K562 (cell line): ENCODE measurements around the gene DCAF11. TPM values are rescaled to one million over a fixed set of nuclear protein-coding genes. Genes with fewer than 3 reads are reported as not detected.

Source experiments
- ATF3 ChIP-seq, 2 experiments: fragments of 450-650 bp in 1 of 2; sonication (generic) in 1 of 2; formaldehyde crosslinking in 1 of 2; IDR thresholded peaks in 1 of 2; conservative IDR thresholded peaks in 1 of 2; 2 replicates each; pipeline versions ENCODE4 v1.6.1 to v1.8.1; 2016 to 2023; ENCODE audit warnings: mild to moderate bottlenecking in 2 of 2, moderate library complexity in 2 of 2, inconsistent platforms in 1 of 2, missing genetic modification reagents in 1 of 2
- CXXC5 ChIP-seq: fragments of 250-450 bp; sonication (Bioruptor Pico); IDR thresholded peaks from 2 replicates; pipeline ENCODE4 v1.8.0; 2022; ENCODE audit warnings: inconsistent platforms, mild to moderate bottlenecking, moderate library complexity
- FIP1L1 ChIP-seq: fragments of 200-400 bp; formaldehyde crosslinking; IDR thresholded peaks from 2 replicates; pipeline ENCODE4 v1.6.1; 2018; ENCODE audit warnings: mild to moderate bottlenecking, low read depth, low read length; ENCODE audit not compliant: poor library complexity, severe bottlenecking
- GABPB2 ChIP-seq: fragments of 250-450 bp; sonication (Bioruptor Pico); conservative IDR thresholded peaks from 2 replicates; pipeline ENCODE4 v1.5.1; 2021; ENCODE audit warnings: mild to moderate bottlenecking
- HIVEP1 ChIP-seq: fragments of 250-450 bp; sonication (Bioruptor Pico); IDR thresholded peaks from 2 replicates; pipeline ENCODE4 v1.4.0; 2020; ENCODE audit warnings: mild to moderate bottlenecking
- HMG20A ChIP-seq: fragments of 450-650 bp; formaldehyde crosslinking; conservative IDR thresholded peaks from 2 replicates; pipeline ENCODE4 v1.4.0; 2020; ENCODE audit warnings: mild to moderate bottlenecking, mixed read lengths
- L3MBTL2 ChIP-seq: fragments of 450-650 bp; IDR thresholded peaks from 2 replicates; pipeline ENCODE4 v1.6.1; 2016; ENCODE audit warnings: mild to moderate bottlenecking, moderate library complexity
- LEF1 ChIP-seq: fragments of 450-650 bp; IDR thresholded peaks from 2 replicates; pipeline ENCODE4 v1.6.1; 2016; ENCODE audit warnings: mild to moderate bottlenecking
- MCM3 ChIP-seq: fragments of 450-650 bp; IDR thresholded peaks from 2 replicates; pipeline ENCODE4 v1.6.1; 2016
- MIER1 ChIP-seq: fragments of 450-650 bp; IDR thresholded peaks from 2 replicates; pipeline ENCODE4 v1.6.1; 2016; ENCODE audit warnings: antibody characterized with exemption, mild to moderate bottlenecking, low read depth
- MLLT1 ChIP-seq, 2 experiments: fragments of 450-650 bp; IDR thresholded peaks; 2 replicates each; pipeline ENCODE4 v1.6.1; 2016
- SMAD3 ChIP-seq: fragments of 450-650 bp; formaldehyde crosslinking; conservative IDR thresholded peaks from 2 replicates; pipeline ENCODE4 v1.4.0; 2020; ENCODE audit warnings: mild to moderate bottlenecking
- SMAD4 ChIP-seq: fragments of 250-450 bp; sonication (Bioruptor Pico); conservative IDR thresholded peaks from 2 replicates; pipeline ENCODE4 v1.8.0; 2021; ENCODE audit warnings: inconsistent platforms, mild to moderate bottlenecking, moderate library complexity
- TEAD2 ChIP-seq: fragments of 450-650 bp; IDR thresholded peaks from 2 replicates; pipeline ENCODE4 v1.6.1; 2016; ENCODE audit warnings: missing genetic modification characterization, control low read depth, missing compliant biosample characterization
- polyA plus RNA-seq, 8 experiments: library from polyadenylated mRNA; depleted of rRNA in 4 of 8; stranded (reverse) in 5 of 8; unstranded in 3 of 8; fragments of >200 nt; fragmentation: Nextera tagmentation in 2 of 8; fragmentation: Illumina TruSeq in 1 of 8; extraction: Ambion mirVana in 2 of 8; extraction: Trizol in 1 of 8; gene quantifications; 2 replicates each; pipeline versions ENCODE4 v1.2.1 to v1.2.3, GENCODE V29; 2011 to 2014; ENCODE audit warnings: inconsistent platforms in 1 of 8, missing spikeins in 1 of 8
- total RNA-seq, 7 experiments: library from RNA; depleted of rRNA in 6 of 7; stranded (reverse); fragments of >200 nt in 6 of 7; fragmentation: Illumina TruSeq in 2 of 7; extraction: Trizol in 2 of 7; gene quantifications; 2 replicates each; pipeline versions ENCODE4 v1.2.1 to v1.2.3, GENCODE V29; 2011 to 2021; ENCODE audit warnings: low replicate concordance in 1 of 7
- TF ChIP-seq, protein P1 (sequence below): fragments of 250-450 bp; sonication (Bioruptor Pico); IDR thresholded peaks from 2 replicates; pipeline ENCODE4 v1.5.0; 2020; ENCODE audit warnings: mild to moderate bottlenecking, borderline replicate concordance
- TF ChIP-seq, protein P2 (sequence below): IDR thresholded peaks from 2 replicates; pipeline ENCODE4 v1.6.1; 2012; ENCODE audit warnings: low read depth, low read length, improper control_type of control experiment, borderline replicate concordance
- TF ChIP-seq, protein P3 (sequence below): conservative IDR thresholded peaks from 2 replicates; pipeline ENCODE4 v1.6.1; 2011; ENCODE audit warnings: low read depth, mild to moderate bottlenecking, low read length; ENCODE audit not compliant: control insufficient read depth

DCAF11 gene
- total and polyA plus RNA-seq, 9 of the 15 experiments (the other 6 are each of a cell fraction or from before 2014, with no cell fraction given): 8.5 to 46.2 (median 36.4) TPM

GRCh38 chr14:24160850-24161804 lies 46.5 kb downstream of the DCAF11 start, which contains the start of gene IRF9 (continued):
- TF ChIP-seq, protein P1, sequence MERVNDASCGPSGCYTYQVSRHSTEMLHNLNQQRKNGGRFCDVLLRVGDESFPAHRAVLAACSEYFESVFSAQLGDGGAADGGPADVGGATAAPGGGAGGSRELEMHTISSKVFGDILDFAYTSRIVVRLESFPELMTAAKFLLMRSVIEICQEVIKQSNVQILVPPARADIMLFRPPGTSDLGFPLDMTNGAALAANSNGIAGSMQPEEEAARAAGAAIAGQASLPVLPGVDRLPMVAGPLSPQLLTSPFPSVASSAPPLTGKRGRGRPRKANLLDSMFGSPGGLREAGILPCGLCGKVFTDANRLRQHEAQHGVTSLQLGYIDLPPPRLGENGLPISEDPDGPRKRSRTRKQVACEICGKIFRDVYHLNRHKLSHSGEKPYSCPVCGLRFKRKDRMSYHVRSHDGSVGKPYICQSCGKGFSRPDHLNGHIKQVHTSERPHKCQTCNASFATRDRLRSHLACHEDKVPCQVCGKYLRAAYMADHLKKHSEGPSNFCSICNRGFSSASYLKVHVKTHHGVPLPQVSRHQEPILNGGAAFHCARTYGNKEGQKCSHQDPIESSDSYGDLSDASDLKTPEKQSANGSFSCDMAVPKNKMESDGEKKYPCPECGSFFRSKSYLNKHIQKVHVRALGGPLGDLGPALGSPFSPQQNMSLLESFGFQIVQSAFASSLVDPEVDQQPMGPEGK (CRISPR knock-in tag): no peak
- TF ChIP-seq SMAD3 (CRISPR knock-in tag): 0 out of 2 replicates have a peak, but pooled peaks have one; percentile 5
- TF ChIP-seq TEAD2: no peak
- TF ChIP-seq MIER1: no peak
- peak; percentile 50; the same call in 1 of the 2 replicates for TF ChIP-seq SMAD4 (CRISPR knock-in tag)
- TF ChIP-seq LEF1: 0 out of 2 replicates have a peak, but pooled peaks have one; percentile 16
- no peak for TF ChIP-seq HIVEP1
- no peak for TF ChIP-seq GABPB2 (CRISPR knock-in tag)
- TF ChIP-seq ATF3 (IDR thresholded peaks at IDR 0.05): no peak
- no peak for TF ChIP-seq ATF3 (CRISPR knock-in tag; conservative IDR thresholded peaks at IDR 0.05)
- TF ChIP-seq MCM3: no peak
- TF ChIP-seq HMG20A: no peak
- TF ChIP-seq, protein P2, sequence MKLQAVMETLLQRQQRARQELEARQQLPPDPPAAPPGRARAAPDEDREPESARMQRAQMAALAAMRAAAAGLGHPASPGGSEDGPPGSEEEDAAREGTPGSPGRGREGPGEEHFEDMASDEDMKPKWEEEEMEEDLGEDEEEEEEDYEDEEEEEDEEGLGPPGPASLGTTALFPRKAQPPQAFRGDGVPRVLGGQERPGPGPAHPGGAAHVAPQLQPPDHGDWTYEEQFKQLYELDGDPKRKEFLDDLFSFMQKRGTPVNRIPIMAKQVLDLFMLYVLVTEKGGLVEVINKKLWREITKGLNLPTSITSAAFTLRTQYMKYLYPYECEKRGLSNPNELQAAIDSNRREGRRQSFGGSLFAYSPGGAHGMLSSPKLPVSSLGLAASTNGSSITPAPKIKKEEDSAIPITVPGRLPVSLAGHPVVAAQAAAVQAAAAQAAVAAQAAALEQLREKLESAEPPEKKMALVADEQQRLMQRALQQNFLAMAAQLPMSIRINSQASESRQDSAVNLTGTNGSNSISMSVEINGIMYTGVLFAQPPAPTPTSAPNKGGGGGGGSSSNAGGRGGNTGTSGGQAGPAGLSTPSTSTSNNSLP: peak; percentile 54; the same call in 1 of the 2 replicates
- TF ChIP-seq L3MBTL2: peak; percentile 46
- TF ChIP-seq MLLT1 (IDR thresholded peaks at IDR 0.05): no peak
- no peak for TF ChIP-seq FIP1L1
- TF ChIP-seq, protein P3, sequence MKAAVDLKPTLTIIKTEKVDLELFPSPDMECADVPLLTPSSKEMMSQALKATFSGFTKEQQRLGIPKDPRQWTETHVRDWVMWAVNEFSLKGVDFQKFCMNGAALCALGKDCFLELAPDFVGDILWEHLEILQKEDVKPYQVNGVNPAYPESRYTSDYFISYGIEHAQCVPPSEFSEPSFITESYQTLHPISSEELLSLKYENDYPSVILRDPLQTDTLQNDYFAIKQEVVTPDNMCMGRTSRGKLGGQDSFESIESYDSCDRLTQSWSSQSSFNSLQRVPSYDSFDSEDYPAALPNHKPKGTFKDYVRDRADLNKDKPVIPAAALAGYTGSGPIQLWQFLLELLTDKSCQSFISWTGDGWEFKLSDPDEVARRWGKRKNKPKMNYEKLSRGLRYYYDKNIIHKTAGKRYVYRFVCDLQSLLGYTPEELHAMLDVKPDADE: no peak
- peak; percentile 46; the same call in 1 of the 2 replicates for TF ChIP-seq CXXC5 (CRISPR knock-in tag)
